GM18511 (cell line): Measurements from ENCODE around the gene APOL2.
"Not testable (repeated sequence)": the region's sequence is repeated elsewhere in the genome, so short reads cannot be mapped to it uniquely, and the experiment has no call there.

Experiments
- ATAC-seq: cut with Tn5 transposase; IDR thresholded peaks from one replicate; pipeline ENCODE4 v1.9.1; 2021; ENCODE audit warnings: mild to moderate bottlenecking, moderate library complexity; ENCODE audit not compliant: unreplicated experiment

APOL2 gene

DNA sequence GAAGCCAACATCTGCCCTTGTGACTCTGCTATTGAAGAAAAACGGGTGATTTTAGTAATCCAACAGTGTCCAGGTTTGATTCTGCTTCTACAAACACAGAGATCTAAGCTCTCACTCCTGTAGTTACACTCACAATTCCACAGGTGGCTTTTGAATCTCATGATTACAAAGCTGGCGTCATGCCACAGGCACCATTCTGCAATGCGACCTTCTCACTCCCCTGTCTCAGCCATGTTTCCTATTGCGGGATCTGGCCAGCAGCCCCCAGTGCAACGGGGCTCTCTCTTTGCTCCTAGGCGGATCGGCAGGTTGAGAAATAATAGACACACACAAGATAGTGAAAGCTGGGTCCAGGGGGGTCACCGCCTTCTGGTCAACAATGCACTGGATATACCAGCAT lies 36.4 kb downstream of the APOL2 start:
- not testable (repeated sequence) for ATAC-seq

DNA sequence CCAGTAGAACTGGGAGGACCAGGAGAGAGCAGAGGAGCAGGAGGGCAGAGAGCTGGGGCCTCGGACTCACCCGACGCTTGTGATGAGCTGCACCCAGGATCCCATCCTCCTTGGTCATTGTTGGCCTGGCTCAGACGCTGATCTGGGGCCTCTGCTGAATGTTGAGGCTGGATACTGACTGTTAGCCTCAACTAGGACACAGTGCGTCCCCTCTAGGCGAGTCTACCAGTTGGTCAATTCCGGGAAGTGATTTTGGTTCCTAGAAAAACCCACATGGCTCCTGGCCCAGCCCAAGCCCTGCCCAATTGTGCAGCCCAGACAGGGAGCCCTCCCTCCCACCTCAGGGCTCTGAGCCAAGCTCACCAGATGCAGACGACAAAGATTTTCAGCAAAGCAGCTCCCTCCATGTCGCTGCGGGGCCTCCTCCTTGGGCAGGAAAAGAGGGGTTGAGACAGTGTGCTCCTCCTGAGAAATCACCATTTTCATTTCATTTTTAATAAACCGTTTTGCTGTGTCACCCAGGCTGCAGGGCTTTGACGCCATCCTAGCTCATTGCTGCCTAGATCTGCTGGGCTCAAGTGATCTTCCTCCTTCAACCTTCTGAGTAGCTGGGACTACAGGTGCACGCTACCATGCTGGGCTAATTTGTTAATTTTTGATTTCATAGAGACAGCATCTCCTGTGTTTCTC lies 37.6 kb downstream of the APOL2 start, which contains the start of gene APOL4:
Gene APOL4 (minus strand): TSS at position 180 of the 690 bp plus-strand sequence. CDS start 75 bp downstream, at position 105.
- ATAC-seq: no peak

DNA sequence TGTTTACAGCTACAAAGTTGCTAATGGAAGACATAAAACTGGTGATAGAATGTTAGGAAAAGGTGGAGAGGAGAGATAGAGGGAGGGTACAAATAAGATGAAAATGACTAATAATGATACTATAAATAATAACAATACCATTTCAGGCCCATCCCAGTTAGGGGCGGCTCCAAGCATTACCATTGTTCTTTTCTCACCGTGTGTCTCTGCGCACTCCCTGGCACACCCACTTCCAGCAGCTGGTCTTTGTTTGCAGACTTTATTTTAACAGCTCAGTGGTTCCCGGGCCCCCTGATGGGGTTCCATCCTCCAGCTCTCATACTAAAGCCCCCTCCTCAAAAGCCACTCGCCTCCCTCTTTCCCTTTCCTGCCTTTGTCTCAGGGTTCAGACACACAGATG lies 38.3 kb downstream of the APOL2 start:
- not testable (repeated sequence) for ATAC-seq

DNA sequence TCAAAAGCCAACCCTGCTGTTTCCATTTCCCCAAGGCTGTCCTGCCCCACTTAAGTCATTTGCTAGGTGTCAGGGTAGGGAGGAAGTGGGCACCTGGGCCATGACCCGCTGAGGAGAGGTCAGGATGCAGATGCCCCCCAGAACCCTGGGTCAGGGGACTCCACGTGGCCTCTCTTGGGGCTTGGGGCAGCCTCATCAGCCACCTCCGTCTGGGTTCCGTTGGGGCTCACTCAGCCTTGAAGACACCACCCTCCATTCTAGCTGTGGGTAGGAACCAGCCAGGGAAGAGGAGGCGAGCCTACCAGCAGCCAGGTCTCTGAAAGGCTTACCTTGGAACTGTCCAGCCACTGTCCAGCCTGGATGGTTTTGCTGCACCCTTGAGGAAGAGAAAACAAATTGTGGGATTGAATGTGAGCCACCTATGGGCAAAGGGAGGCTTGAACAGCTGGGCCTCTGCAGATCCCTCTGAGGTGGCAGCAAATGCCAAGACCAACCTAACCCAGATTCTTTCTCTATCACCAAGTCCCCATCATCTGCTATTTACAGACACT lies 40.3 kb downstream of the APOL2 start:
- no peak for ATAC-seq

DNA sequence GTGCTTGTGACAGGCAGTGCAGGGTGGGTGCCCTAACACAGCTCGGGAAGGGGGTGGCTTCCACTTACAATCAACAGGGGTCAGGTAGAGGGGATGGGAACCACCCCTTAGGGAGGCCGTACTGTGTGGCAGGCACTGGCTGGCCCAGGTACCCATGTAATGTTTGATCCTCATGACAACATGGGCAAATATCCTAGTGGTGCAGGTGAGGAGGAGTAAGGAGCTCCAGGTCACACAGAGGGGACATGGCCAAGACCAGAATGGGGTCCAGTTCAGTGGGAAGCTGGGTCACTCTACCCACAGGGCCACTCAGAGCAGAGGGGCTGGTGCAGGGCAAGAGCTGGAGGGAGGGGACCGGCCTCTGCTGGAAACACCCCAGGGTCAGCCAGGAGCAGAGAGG lies 40.8 kb downstream of the APOL2 start:
- ATAC-seq: no peak

DNA sequence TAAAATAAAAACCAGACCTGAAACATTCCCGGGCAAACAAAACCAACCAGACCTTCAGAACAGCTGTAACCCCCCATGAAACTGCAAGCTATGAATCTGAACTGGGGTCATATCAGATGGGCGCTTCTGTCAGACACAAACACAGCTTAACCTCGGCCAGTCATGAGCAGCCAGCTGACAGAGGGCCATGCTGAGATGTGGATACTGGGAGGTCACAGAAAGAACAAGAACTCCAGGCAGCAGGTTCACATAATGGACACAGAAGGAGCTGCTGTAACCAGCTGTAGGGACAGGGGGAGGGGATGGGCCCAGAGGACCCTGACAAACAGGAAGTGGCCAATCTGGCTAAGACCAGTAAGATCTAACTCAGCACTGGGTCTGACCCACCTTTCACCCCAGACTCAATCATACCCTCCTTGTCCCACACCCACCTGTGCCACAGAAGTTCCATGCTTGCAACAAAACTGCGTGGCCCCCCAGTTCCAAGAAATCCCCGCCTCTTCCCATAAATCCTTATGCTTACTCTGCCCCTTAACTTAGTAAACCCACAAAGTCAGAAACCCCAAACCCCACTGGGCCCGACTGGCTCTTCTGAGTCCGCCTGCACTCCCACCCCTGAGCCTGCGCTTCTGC lies 41.7 kb downstream of the APOL2 start:
- no peak for ATAC-seq

DNA sequence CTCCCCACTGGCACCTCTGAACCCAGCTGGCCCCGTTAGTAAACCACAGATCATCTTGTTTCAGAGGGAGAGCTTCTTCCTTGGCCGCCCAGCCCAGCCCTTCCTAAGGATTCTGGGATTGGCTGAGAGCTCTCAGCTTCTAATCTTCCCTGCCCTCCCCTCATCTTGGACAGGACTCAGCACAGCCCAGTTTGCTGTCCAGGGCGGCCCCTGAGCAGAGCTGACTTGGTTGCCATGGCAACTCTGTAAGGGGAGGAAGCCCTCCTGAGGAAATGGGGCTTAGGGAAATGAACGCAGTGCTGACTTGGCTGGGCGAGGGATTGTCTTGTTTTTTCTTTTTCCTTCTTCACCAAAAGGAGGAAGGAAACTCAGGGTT lies 42.3 kb downstream of the APOL2 start:
- no peak for ATAC-seq

DNA sequence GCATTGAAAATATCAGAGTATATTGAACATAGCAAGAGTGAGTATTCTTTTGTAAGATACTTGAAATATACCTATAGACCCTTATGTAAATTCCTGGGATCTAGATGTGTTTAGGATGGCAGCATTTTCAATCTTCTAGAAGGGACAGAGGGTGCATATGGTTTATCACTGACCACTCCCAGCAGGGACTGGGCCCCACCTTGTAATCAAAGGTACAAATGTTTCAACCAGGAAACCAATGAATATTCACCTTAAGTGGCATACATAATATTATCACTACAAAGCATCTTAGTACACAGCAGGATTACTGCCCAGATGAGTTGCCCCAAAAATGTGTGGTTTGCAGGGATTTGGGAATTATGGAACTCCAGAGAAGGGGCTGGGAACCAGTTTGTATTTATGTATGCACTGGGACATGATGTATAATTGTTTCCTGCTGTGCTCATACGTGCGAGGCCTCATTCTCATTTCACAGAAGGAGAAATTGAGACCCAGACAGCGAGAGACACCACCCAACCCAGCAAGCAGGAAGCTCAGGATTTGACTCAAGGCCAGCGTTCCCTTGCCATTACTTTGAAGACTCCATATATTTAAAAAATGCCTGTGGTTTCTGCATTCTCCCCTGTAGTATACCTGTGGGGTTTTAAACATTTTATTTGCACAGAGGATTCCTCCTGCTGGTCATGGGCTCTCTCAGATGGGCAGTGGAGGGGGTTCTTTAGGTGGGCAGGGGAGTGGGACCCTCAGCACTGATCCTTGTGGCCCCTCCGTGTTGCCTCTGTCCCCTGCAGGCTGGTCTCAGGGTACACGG lies 42.9 kb downstream of the APOL2 start:
- no peak for ATAC-seq

DNA sequence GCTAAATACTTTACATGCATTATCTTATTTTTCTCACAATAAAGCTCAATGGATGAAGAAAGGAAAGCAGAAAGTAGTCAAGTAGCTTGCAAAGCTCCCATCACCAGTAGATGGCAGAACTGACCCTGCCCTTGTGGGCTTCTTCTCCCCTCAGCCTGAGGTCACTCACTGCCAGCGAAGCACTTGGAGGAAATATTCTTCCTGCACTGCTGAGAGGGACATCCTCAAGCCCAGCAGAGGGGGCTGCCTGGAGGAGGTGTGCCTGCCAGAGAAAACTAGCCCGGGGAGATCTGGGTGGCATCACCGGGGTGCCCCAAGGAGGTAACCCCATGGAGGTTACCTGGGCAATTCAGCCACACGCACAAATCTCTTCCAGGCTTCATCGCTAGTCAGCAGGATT lies 44.4 kb downstream of the APOL2 start:
- no peak for ATAC-seq

DNA sequence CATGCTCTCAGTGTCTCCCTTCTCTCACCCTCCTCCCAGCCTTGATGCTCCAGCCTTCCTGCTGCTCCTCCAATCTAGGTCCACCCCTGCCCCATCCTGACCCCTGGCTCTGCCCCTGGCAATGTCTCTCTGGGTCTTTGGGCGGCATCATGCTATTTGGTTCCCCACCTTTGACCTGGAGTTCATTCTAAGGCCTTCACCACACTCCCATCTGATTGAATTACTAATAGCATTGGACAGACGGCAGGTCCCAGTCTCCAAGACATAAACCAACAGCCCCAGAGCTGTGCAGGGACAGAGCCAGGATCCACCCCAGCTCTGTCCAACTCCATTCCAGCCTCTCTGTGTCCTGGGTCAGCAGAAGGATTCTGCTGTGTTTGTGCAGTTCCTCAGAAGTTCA lies 44.9 kb downstream of the APOL2 start:
- no peak for ATAC-seq

DNA sequence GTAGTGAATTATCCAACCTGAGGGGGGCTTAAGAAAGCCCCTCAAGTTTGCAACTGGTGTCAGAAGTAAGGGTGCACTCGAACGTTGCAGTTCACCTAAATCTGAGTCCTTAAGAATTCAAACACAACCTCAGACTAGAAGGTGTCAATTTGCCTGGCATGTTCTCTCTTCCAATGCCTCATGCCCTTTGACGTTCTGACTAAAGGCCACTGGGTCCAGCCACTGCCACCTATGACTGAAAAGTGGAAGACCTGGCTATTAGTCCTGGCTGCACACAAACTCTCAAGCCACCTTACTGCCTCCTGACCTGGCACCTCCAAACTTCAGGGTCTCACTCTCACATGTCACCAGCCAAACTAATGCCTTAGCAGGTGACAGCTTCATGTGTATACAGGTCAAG lies 45.8 kb downstream of the APOL2 start:
- no peak for ATAC-seq

DNA sequence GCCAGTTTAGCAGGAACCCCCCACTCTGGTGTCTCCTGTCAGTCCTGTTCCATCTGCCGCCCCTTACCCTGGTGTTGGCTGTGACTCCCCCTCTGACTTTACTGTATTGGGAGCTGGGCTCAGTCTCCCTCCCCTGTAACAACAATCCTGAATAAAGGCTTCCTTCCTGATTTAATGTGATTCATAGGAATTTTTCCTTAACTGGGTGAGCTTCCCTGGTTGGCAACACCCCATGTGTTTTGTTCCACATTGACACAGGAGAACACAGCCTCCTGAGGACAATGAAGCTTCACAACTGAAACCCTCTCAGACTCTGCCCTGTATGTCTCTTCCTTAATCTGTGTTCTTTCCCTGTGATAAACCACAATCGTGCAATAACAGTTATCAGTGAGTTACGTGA lies 46.2 kb downstream of the APOL2 start:
- no peak for ATAC-seq

DNA sequence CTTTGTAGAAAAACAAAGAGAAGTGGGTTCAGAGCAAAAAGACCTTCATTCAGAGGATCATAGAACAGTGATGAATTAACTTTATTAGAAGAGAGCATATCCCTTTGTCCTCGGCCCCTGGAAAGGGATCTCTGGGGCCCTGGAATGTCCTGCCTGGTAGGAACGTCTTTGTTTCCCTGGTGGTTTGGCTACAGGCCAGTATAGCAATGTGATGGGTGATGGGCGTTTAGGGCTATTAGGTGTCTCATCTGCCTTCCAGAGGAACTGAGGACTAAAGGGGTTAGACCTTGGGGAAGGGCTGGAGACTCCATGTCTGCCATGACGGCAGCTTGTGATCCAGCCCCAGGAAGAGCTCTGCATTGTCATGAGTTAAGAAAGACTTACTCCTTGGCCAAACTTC lies 46.8 kb downstream of the APOL2 start:
- ATAC-seq: no peak

DNA sequence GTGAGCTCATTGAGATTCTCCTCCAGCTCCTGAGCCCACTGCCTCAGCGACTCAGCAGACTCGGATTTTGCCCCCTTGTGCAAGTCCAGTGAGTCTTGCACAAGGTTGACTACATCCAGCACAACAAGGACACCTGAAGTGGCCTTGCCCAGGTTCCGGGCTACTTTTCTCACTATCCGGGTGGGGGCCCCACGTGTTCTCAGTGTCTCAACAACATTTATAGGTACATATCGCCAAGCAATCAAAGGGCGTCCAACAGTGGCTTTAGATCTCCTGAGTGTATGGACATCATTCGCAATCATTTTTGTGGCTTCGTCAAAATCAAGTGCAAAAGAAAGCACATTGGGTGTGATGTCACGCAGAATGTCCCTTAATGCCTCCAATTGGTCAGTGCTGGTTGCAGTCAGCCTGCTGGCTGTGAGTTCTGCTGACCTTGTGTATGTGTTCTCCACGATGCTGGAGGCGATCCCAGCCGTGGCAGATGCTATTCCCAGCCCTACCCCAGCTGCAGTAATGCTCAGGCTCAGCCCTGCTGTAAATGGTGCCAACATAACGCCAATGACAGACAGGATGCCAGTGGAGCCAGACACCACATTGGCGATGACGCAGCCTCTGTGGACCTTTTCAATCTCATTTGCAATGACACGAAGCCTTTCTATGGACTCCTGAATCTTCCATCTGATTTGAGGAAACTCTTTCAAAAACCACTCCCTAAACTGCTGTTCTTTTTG lies 48.1 kb downstream of the APOL2 start:
- ATAC-seq: no peak

DNA sequence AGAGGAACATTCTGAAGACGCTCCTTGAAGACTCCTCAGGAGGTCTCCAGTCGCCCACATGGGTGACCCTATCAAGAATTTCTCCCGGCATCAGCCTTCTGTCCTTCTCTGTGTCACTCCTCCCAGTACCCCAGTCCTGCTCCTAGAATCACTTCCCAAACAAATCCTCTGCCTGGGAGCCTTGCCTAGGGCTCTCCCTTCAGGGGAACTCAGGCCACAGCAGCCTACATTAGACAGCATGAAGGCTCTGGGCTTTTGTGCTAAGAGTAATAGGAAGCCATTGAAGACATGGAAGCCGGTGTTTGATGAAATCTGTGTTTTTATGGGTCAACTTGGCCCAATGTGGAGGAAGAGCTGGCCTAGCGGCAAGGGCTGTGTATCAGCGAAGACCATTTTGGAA lies 51.5 kb downstream of the APOL2 start:
- not testable (repeated sequence) for ATAC-seq

DNA sequence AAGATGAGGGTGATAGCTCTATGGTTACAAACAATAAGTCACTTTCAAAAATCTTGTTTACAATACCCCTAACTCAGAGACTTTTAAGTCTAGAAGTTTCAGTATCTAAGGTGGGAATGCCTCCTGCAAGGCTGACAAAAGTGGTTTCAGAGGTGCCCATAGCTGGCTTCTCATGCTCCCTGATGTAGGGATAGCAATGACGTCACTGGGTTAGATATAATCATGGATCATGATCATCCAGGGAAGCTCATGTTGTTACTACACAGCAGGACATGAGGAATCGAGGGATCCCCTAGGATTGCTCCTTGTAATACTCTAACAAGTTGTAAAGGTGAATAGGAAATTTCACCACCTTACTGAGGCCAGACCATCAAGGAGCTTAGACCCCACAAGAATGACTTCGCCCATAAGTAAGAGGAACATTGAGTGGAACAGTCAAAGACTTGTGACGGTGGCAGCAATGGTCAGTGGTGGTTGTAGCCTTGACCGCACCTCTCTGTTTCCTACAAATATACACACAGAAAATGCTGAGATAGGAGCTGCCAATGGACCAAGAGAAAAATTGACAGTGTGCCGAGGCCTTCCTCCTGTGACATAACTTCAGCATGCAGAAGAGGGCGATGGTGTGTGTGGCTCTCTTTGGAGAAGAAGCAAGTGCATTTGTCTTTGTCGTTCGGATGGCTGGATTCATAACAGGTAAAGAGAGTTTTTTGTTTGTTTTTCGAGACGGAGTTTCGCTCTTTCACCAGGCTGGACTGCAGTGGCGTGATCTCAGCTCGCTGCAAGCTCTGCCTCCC lies 53.3 kb downstream of the APOL2 start:
- no peak for ATAC-seq

DNA sequence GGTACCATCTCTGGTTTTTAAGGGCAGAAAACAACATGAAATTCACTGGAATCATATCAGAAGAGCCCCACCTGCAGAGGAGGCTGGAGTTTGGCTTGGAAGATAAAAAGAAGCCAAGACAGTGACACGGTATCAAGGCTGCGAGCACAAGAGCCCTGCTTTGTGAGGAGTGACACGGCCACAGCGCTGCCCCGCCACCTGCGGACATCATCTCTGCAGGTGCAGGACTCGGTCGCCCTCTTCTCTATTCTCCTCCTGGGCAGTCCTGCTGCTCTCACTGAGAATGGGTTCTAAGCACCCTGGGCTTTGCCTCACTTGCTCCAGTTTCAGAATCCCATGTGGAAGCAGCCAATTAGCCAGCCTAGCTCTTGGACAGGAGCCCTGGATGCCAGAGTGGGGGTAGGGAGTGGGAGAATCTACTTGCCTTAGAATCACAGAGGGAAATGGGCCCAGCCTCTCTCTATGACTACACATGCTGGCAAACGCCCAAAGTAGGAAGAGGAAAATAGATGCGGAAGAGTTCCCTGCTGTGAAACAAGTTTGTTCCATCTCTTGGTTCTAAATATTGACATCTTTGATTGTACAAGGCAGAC lies 54.8 kb downstream of the APOL2 start:
- no peak for ATAC-seq

DNA sequence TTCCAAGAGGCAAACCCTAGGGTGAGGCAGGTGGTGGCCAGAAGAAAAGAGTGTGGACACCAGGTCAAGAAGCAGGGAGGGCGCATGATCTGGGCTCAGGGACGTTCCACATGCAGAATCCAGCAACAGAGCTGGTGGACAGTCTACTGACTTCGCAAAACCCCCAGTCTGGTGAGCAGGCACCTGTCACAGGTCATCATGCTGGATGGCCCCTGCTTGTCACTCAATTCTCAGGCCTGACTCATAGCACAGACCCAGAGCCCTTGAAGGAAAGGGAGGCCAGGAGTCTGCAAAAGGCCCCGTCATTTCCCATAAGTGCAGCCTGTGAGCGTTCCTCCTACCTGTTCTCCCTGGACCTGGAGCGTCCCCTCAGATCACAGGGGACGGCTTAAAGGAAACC lies 55.9 kb downstream of the APOL2 start:
- ATAC-seq: no peak

DNA sequence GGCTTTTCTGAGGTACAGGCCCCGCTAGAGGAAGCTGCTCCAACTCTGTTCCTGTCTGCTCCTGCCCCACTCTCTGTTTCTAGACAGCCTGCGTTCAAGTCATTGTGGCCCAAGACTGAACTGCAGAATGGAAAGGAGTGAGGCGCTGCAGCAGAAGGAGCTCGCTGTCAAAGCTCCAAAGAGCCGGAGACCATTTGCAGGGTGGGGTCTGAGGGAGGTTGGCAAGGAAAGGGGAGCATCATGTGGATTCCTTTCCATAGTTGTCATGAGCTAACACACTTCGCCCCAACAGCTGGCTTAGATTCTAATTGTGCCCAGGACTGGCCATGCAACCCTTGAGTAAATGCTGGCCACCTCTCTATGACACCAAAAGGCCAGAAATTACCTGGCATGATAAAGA lies 56.5 kb downstream of the APOL2 start:
- ATAC-seq: no peak

DNA sequence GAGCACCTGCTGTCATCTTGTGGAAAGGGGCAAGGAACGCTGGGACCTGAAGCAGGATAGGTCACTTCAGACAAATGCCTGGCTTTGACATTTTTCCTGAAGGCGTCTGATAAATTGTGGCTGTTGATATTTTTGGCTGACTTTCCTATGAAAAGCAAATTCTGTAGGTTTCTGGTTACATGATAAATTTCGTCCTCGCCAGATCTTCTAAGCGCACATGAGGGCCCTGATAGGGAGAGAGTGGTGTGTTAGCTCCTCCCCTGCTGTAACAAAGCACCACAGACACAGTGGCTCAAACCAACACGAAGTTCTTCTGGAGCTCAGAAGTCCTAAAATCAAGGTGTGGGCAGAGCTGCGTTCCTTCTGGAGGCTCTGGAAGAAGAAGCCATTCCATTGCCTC lies 57.3 kb downstream of the APOL2 start:
- no peak for ATAC-seq
